Liver (tissue), 9 donors: Measurements from ENCODE around the gene MAP2K3. TPM values are rescaled to one million over a fixed set of nuclear protein-coding genes. Genes with fewer than 3 reads are reported as not detected.

ENCODE experiments used
- DNase-seq: peaks from one replicate; pipeline ENCODE4 v3.0.0-alpha.2; 2017; ENCODE audit warnings: low spot score
- H3K27ac ChIP-seq, 2 donors: one replicate each; pipeline ENCODE4 v1.7.0; 2013; ENCODE audit warnings: inconsistent platforms in 2 of 2, low read length in 2 of 2, control low read depth in 1 of 2, low read depth in 1 of 2, mild to moderate bottlenecking in 1 of 2
- H3K27me3 ChIP-seq, 4 donors: one replicate each; pipeline versions ENCODE4 v1.6.1 to v1.7.0; 2013; ENCODE audit warnings: low read length in 3 of 4, inconsistent platforms in 1 of 4, mild to moderate bottlenecking in 1 of 4, moderate library complexity in 1 of 4; ENCODE audit not compliant: control insufficient read depth in 4 of 4, insufficient read depth in 4 of 4
- H3K36me3 ChIP-seq, 4 donors: one replicate each; pipeline versions ENCODE4 v1.6.1 to v1.7.0; 2013; ENCODE audit warnings: low read length in 3 of 4, mild to moderate bottlenecking in 3 of 4, low read depth in 1 of 4, moderate library complexity in 1 of 4; ENCODE audit not compliant: control insufficient read depth in 4 of 4, insufficient read depth in 3 of 4
- H3K4me1 ChIP-seq, 4 donors: one replicate each; pipeline versions ENCODE4 v1.6.1 to v1.7.0; 2013; ENCODE audit warnings: low read length in 3 of 4, mild to moderate bottlenecking in 3 of 4, moderate library complexity in 1 of 4; ENCODE audit not compliant: control insufficient read depth in 4 of 4, insufficient read depth in 4 of 4
- H3K4me3 ChIP-seq, 3 donors: one replicate each; pipeline versions ENCODE4 v1.6.1 to v1.7.0; 2013; ENCODE audit warnings: low read length in 3 of 3, control low read depth in 1 of 3, low read depth in 1 of 3, mild to moderate bottlenecking in 1 of 3
- H3K9ac ChIP-seq, 2 donors: one replicate each; pipeline ENCODE4 v1.7.0; 2013; ENCODE audit warnings: low read length in 2 of 2, mild to moderate bottlenecking in 2 of 2, moderate library complexity in 2 of 2, control low read depth in 1 of 2, low read depth in 1 of 2
- H3K9me3 ChIP-seq, 4 donors: one replicate each; pipeline versions ENCODE4 v1.6.1 to v1.7.0; 2013; ENCODE audit warnings: low read length in 3 of 4; ENCODE audit not compliant: control insufficient read depth in 4 of 4
- CTCF ChIP-seq: fragments of 150-350 bp; IDR thresholded peaks from 2 replicates; pipeline ENCODE4 v1.5.1; 2017; ENCODE audit warnings: improper control_type of control experiment, low read depth, low read length; ENCODE audit not compliant: missing input control
- FOXA1 ChIP-seq: IDR thresholded peaks from 2 replicates; pipeline ENCODE4 v1.6.1; 2016; ENCODE audit warnings: antibody characterized with exemption
- GABPA ChIP-seq, 2 donors: IDR thresholded peaks in 1 of 2; conservative IDR thresholded peaks in 1 of 2; 2 replicates each; pipeline ENCODE4 v1.6.1; 2016; ENCODE audit warnings: antibody characterized with exemption in 2 of 2, mild to moderate bottlenecking in 1 of 2, moderate library complexity in 1 of 2
- HNF4G ChIP-seq: IDR thresholded peaks from 2 replicates; pipeline ENCODE4 v1.6.1; 2016; ENCODE audit warnings: antibody characterized with exemption
- JUND ChIP-seq, 2 donors: IDR thresholded peaks; 2 replicates each; pipeline ENCODE4 v1.6.1; 2016; ENCODE audit warnings: antibody characterized with exemption in 2 of 2
- NR2F2 ChIP-seq: IDR thresholded peaks from 2 replicates; pipeline ENCODE4 v1.6.1; 2016; ENCODE audit warnings: antibody characterized with exemption
- RAD21 ChIP-seq, 2 donors: IDR thresholded peaks; 2 replicates each; pipeline ENCODE4 v1.6.1; 2016; ENCODE audit warnings: antibody characterized with exemption in 2 of 2, mild to moderate bottlenecking in 2 of 2
- RXRA ChIP-seq, 2 donors: IDR thresholded peaks; 2 replicates each; pipeline ENCODE4 v1.6.1; 2017 to 2018; ENCODE audit warnings: antibody characterized with exemption in 2 of 2, mild to moderate bottlenecking in 1 of 2
- SP1 ChIP-seq: IDR thresholded peaks from 2 replicates; pipeline ENCODE4 v1.6.1; 2018; ENCODE audit warnings: antibody characterized with exemption, mild to moderate bottlenecking
- TAF1 ChIP-seq: conservative IDR thresholded peaks from 2 replicates; pipeline ENCODE4 v1.6.1; 2016; ENCODE audit warnings: antibody characterized with exemption, mild to moderate bottlenecking
- WGBS: extraction: QIAGEN DNeasy Blood & Tissue Kit; methylation state at CpG from one replicate; pipeline ENCODE4 v1.1.7; 2013; 5-methylcytosine and 5-hydroxymethylcytosine counted together
- polyA plus RNA-seq, 2 donors: library from polyadenylated mRNA; stranded (reverse) in 1 of 2; unstranded in 1 of 2; fragments of 200-250 nt in 1 of 2; fragments of >200 nt in 1 of 2; fragmentation: Nextera tagmentation in 1 of 2; extraction: Ambion mirVana in 1 of 2; gene quantifications; one replicate each; pipeline versions ENCODE4 v1.2.1 to v1.2.3, GENCODE V29; 2013 to 2015
- total RNA-seq, 2 donors: library from RNA; depleted of rRNA; stranded (reverse); fragments of >200 nt; gene quantifications; one replicate each; pipeline ENCODE4 v1.2.3, GENCODE V29; 2014
- TF ChIP-seq, protein P1 (sequence below): IDR thresholded peaks from 2 replicates; pipeline ENCODE4 v1.6.1; 2016; ENCODE audit warnings: antibody characterized with exemption
- TF ChIP-seq, protein P2 (sequence below): IDR thresholded peaks from 2 replicates; pipeline ENCODE4 v1.6.1; 2016; ENCODE audit warnings: antibody characterized with exemption, mild to moderate bottlenecking
- donor health status: healthy.
- donor health status: healthy.
- donor health status: healthy.
- donor health status: healthy.
- donor health status: healthy.

MAP2K3 gene
- total and polyA plus RNA-seq, 4 donors = 21.6 to 88.4 (median 30.5) TPM

DNA sequence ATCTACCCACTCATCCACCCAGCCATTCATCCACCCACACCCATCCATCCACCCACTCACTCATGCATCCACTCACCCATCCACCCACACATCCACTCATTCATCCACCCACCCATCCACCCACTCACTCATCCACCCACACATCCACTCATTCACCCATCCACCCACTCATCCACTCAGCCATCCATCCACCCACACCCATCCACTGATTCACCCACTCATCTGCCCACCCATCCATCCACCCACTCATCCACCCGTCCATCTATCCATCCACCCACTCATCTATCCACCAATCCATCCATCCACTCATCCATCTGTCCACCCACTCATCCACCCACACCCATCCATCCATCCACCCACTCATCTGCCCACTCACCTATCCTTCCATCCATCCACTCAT lies 48.6 kb upstream of the MAP2K3 start:
- Histone ChIP-seq H3K4me3 (no peak overlapping the region), H3K27me3 (no peaks in the 10 kb centered on the region), H3K9me3 (peaks cover 0 to 2% (median 0%) of the 10 kb centered on the region in 4 donors), H3K27ac (no peak overlapping the region), H3K4me1 (no peaks in the 10 kb centered on the region), H3K36me3 (no peaks in the 10 kb centered on the region), H3K9ac (no peak overlapping the region)
- 83% methylated on average over 1 of the region's 1 CpG for WGBS
- TF ChIP-seq CTCF = no peak
- TF ChIP-seq SP1 = no peak
- no peak for TF ChIP-seq NR2F2
- no peak for TF ChIP-seq JUND (IDR thresholded peaks at IDR 0.05)
- no peak for TF ChIP-seq RXRA (IDR thresholded peaks at IDR 0.05)
- TF ChIP-seq, protein P1, sequence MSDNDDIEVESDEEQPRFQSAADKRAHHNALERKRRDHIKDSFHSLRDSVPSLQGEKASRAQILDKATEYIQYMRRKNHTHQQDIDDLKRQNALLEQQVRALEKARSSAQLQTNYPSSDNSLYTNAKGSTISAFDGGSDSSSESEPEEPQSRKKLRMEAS = no peak
- no peak for TF ChIP-seq FOXA1
- TF ChIP-seq HNF4G = no peak
- TF ChIP-seq GABPA (IDR thresholded peaks at IDR 0.05 in 1 of 2, conservative IDR thresholded peaks at IDR 0.05 in 1 of 2) = no peak
- TF ChIP-seq, protein P2, sequence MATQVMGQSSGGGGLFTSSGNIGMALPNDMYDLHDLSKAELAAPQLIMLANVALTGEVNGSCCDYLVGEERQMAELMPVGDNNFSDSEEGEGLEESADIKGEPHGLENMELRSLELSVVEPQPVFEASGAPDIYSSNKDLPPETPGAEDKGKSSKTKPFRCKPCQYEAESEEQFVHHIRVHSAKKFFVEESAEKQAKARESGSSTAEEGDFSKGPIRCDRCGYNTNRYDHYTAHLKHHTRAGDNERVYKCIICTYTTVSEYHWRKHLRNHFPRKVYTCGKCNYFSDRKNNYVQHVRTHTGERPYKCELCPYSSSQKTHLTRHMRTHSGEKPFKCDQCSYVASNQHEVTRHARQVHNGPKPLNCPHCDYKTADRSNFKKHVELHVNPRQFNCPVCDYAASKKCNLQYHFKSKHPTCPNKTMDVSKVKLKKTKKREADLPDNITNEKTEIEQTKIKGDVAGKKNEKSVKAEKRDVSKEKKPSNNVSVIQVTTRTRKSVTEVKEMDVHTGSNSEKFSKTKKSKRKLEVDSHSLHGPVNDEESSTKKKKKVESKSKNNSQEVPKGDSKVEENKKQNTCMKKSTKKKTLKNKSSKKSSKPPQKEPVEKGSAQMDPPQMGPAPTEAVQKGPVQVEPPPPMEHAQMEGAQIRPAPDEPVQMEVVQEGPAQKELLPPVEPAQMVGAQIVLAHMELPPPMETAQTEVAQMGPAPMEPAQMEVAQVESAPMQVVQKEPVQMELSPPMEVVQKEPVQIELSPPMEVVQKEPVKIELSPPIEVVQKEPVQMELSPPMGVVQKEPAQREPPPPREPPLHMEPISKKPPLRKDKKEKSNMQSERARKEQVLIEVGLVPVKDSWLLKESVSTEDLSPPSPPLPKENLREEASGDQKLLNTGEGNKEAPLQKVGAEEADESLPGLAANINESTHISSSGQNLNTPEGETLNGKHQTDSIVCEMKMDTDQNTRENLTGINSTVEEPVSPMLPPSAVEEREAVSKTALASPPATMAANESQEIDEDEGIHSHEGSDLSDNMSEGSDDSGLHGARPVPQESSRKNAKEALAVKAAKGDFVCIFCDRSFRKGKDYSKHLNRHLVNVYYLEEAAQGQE = no peak
- no peak for TF ChIP-seq RAD21 (IDR thresholded peaks at IDR 0.05)
- no peak for TF ChIP-seq TAF1
- DNase-seq = no peak

GRCh38 chr17:21239680-21240368 lies 44.7 kb upstream of the MAP2K3 start:
- TF ChIP-seq RAD21 (IDR thresholded peaks at IDR 0.05) = peak; percentile 55 to 71
- TF ChIP-seq NR2F2 = no peak
- peak; percentile 45 for TF ChIP-seq CTCF
- TF ChIP-seq SP1 = no peak
- H3K9me3 ChIP-seq = no peaks in the 10 kb centered on the region
- H3K27me3 ChIP-seq = no peaks in the 10 kb centered on the region
- H3K36me3 ChIP-seq = peaks cover 0 to 5% (median 0%) of the 10 kb centered on the region in 4 donors
- no peak overlapping the region for H3K9ac ChIP-seq
- 86% methylated on average over 12 of the region's 12 CpGs for whole genome bisulfite sequencing
- H3K4me3 ChIP-seq = no peak overlapping the region
- peaks cover 0 to 5% (median 0%) of the 10 kb centered on the region in 4 donors for H3K4me1 ChIP-seq
- no peak for DNase-seq
- no peak overlapping the region for H3K27ac ChIP-seq
